Stimulated activated CD4-positive, alpha-beta T cell treated with anti-CD3 and anti-CD28 coated beads, Interleukin-4, amount 100 ng/mL, for 48 hours (primary cell): ENCODE measurements around the gene ABTB2.

Experiments
- DNase-seq, 2 donors: peaks; one replicate each; pipeline ENCODE4 v3.0.0-alpha.2; 2020; ENCODE audit warnings: low read depth in 2 of 2

The ABTB2 gene

GRCh38 chr11:34150494-34151151 lies 207.2 kb downstream of the ABTB2 start:
- no peak for DNase-seq

- DNase-seq, result no peak
These were observed 208.0 kb downstream of the ABTB2 start for GRCh38 chr11:34149786-34150185.

- DNase-seq, result no peak
These were observed 208.5 kb downstream of the ABTB2 start for GRCh38 chr11:34149274-34149673.

- DNase-seq, result no peak
These were observed 209.2 kb downstream of the ABTB2 start for GRCh38 chr11:34148504-34149165.

- DNase-seq, result no peak
These were observed 210.2 kb downstream of the ABTB2 start for GRCh38 chr11:34147581-34147980.

GRCh38 chr11:34146866-34147265 lies 210.9 kb downstream of the ABTB2 start:
- no peak for DNase-seq

GRCh38 chr11:34146411-34146810 lies 211.4 kb downstream of the ABTB2 start:
- DNase-seq, result no peak

GRCh38 chr11:34145847-34146381 lies 211.9 kb downstream of the ABTB2 start:
- no peak for DNase-seq

- no peak for DNase-seq
These were observed 212.7 kb downstream of the ABTB2 start for GRCh38 chr11:34145073-34145472.

- DNase-seq, result no peak
These were observed 214.8 kb downstream of the ABTB2 start for GRCh38 chr11:34143048-34143447.

- DNase-seq, result no peak
These were observed 217.7 kb downstream of the ABTB2 start for GRCh38 chr11:34140149-34140548.

- no peak for DNase-seq
These were observed 218.5 kb downstream of the ABTB2 start for GRCh38 chr11:34139346-34139745.

- DNase-seq, result no peak
These were observed 221.4 kb downstream of the ABTB2 start for GRCh38 chr11:34136420-34136819.

- DNase-seq, result no peak
These were observed 222.4 kb downstream of the ABTB2 start for GRCh38 chr11:34135439-34135838.

- no peak for DNase-seq
These were observed 223.0 kb downstream of the ABTB2 start for GRCh38 chr11:34134765-34135164.

- no peak for DNase-seq
These were observed 225.4 kb downstream of the ABTB2 start for GRCh38 chr11:34132261-34132965.

- no peak for DNase-seq
These were observed 229.0 kb downstream of the ABTB2 start for GRCh38 chr11:34128824-34129223.

GRCh38 chr11:34126959-34127848 lies 230.6 kb downstream of the ABTB2 start:
- no peak for DNase-seq

- no peak for DNase-seq
These were observed 232.7 kb downstream of the ABTB2 start for GRCh38 chr11:34124885-34125668.

GRCh38 chr11:34120651-34121050 lies 237.2 kb downstream of the ABTB2 start:
- no peak for DNase-seq

GRCh38 chr11:34114471-34114870 lies 243.3 kb downstream of the ABTB2 start:
- no peak for DNase-seq
